OCI-LY7 (cell line): ENCODE results near the gene KRT3. TPM values are rescaled to one million over a fixed set of nuclear protein-coding genes. Genes with fewer than 3 reads are reported as not detected.

Experiments used
- BruUV-seq: library from RNA; stranded (reverse); fragments of 400-500 nt; replicated peaks from 2 replicates; lab custom pipeline; 2021; lab: Mats Ljungman, UMichigan
- CTCF ChIA-PET: fragments of 300-600 bp; sonication (Branson Sonifier 250); formaldehyde crosslinking; loops from one replicate; lab custom pipeline; 2022; ENCODE audit warnings: antibody characterized with exemption; ENCODE audit not compliant: unreplicated experiment; lab: Charles Lee
- POLR2A ChIA-PET: fragments of 300-600 bp; sonication (Branson Sonifier 250); formaldehyde crosslinking; loops from one replicate; lab custom pipeline; 2022; ENCODE audit warnings: antibody characterized with exemption; lab: Charles Lee
- DNase-seq: peaks from one replicate; pipeline ENCODE4 v3.0.0-alpha.2; 2015; ENCODE audit warnings: low spot score
- H2AFZ ChIP-seq: fragments of 200-600 bp; sonication (generic), shearing (Covaris generic); 2 replicates; pipeline ENCODE4 v1.6.1; 2014; ENCODE audit warnings: mild to moderate bottlenecking, antibody characterized with exemption, low read length, moderate library complexity
- H3K27ac ChIP-seq: fragments of 200-600 bp; sonication (generic); 2 replicates; pipeline ENCODE4 v1.5.1; 2014; ENCODE audit warnings: mixed run types, low read depth, mild to moderate bottlenecking, moderate library complexity, low read length, inconsistent platforms; ENCODE audit not compliant: poor library complexity, severe bottlenecking
- H3K36me3 ChIP-seq: fragments of 200-600 bp; sonication (generic); 2 replicates; pipeline ENCODE4 v1.6.1; 2014; ENCODE audit warnings: mild to moderate bottlenecking, antibody characterized with exemption, low read length, moderate library complexity, mixed read lengths; ENCODE audit not compliant: insufficient read depth
- H3K4me1 ChIP-seq: fragments of 200-600 bp; sonication (generic); 2 replicates; pipeline ENCODE4 v1.5.1; 2014; ENCODE audit warnings: mild to moderate bottlenecking, low read length; ENCODE audit not compliant: insufficient read depth, poor library complexity, severe bottlenecking
- H3K4me2 ChIP-seq: fragments of 200-600 bp; sonication (generic); 2 replicates; pipeline ENCODE4 v1.6.1; 2014; ENCODE audit warnings: mild to moderate bottlenecking, low read length
- H3K4me3 ChIP-seq: fragments of 200-600 bp; sonication (generic); 2 replicates; pipeline ENCODE4 v1.5.1; 2014; ENCODE audit warnings: mild to moderate bottlenecking, low read depth, low read length; ENCODE audit not compliant: poor library complexity, severe bottlenecking
- H3K79me2 ChIP-seq: fragments of 200-600 bp; sonication (generic); 2 replicates; pipeline ENCODE4 v1.6.1; 2016; ENCODE audit warnings: low read depth, mild to moderate bottlenecking, low read length, moderate library complexity, mixed read lengths; ENCODE audit not compliant: insufficient read depth
- H3K9me2 ChIP-seq: fragments of 200-600 bp; sonication (generic); 2 replicates; pipeline ENCODE4 v1.6.1; 2016; ENCODE audit warnings: mild to moderate bottlenecking, low read length, mixed read lengths; ENCODE audit not compliant: insufficient read depth
- H3K9me3 ChIP-seq: fragments of 200-600 bp; sonication (generic); 2 replicates; pipeline ENCODE4 v1.6.1; 2014; ENCODE audit warnings: mild to moderate bottlenecking, mixed run types, low read length, mixed read lengths
- H4K20me1 ChIP-seq: fragments of 200-600 bp; sonication (generic); 2 replicates; pipeline ENCODE4 v1.6.1; 2014; ENCODE audit warnings: mild to moderate bottlenecking, antibody characterized with exemption, low read length, moderate library complexity, mixed read lengths; ENCODE audit not compliant: insufficient read depth
- EZH2phosphoT487 ChIP-seq: fragments of 200-600 bp; sonication (generic); IDR thresholded peaks from 2 replicates; pipeline ENCODE4 v1.6.1; 2018; ENCODE audit warnings: low read depth, borderline replicate concordance, mild to moderate bottlenecking, mixed run types, antibody characterized with exemption, low read length, moderate library complexity, mixed read lengths
- intact Hi-C: fragments of 100-400 bp; cut with micrococcal nuclease; formaldehyde crosslinking; loops from one replicate; pipeline ENCODE4 v1.10.0; 2022; ENCODE audit not compliant: unreplicated experiment
- total RNA-seq, 2 experiments: library from RNA; depleted of rRNA in 1 of 2; stranded (reverse); fragments of >200 nt in 1 of 2; shearing (Covaris generic) in 1 of 2; gene quantifications; 2 replicates each; pipeline ENCODE4 v1.2.3, GENCODE V29; 2014 to 2022
- TF ChIP-seq, protein P1 (sequence below): fragments of 200-600 bp; sonication (generic); conservative IDR thresholded peaks from 2 replicates; pipeline ENCODE4 v1.5.1; 2014; ENCODE audit warnings: mild to moderate bottlenecking, antibody characterized with exemption, low read length, moderate library complexity, mixed read lengths

KRT3 gene
- total RNA-seq, 2 experiments from 2014 or later = not detected

DNA sequence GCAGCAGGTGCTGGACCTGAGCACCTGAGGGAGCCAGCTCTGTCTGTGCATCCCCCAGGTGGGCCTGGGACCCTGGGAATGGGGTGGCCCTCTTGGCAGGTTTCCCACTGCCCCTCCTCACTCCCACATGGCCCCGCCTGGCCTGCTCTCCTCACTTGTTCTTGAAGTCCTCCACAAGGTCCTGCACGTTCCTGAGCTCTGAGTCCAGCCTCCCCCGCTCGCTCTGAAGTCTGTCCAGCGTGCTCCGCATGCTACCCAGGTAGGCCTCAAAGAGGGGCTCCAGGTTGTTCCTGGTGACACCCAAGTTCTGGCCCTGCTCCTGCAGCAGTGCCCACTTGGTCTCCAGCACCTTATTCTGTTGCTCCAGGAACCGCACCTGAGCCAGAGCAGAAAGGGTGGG, 35.3 kb upstream of the KRT3 start:
- no TSS peak for BruUV-seq
- H3K9me2 ChIP-seq = no peaks in the 10 kb centered on the region
- no peak overlapping the region for H3K27ac ChIP-seq
- no peaks in the 10 kb centered on the region for H3K36me3 ChIP-seq
- no peaks in the 10 kb centered on the region for H3K9me3 ChIP-seq
- ChIA-PET POLR2A (interaction anchor here (0.7 kb wide), 1 partner anchor 253 kb away, joined by 4 read pairs; no protein-coding TSS in a partner anchor), CTCF (no interaction called here)
- H3K4me2 ChIP-seq = no peak overlapping the region
- TF ChIP-seq, protein P1, sequence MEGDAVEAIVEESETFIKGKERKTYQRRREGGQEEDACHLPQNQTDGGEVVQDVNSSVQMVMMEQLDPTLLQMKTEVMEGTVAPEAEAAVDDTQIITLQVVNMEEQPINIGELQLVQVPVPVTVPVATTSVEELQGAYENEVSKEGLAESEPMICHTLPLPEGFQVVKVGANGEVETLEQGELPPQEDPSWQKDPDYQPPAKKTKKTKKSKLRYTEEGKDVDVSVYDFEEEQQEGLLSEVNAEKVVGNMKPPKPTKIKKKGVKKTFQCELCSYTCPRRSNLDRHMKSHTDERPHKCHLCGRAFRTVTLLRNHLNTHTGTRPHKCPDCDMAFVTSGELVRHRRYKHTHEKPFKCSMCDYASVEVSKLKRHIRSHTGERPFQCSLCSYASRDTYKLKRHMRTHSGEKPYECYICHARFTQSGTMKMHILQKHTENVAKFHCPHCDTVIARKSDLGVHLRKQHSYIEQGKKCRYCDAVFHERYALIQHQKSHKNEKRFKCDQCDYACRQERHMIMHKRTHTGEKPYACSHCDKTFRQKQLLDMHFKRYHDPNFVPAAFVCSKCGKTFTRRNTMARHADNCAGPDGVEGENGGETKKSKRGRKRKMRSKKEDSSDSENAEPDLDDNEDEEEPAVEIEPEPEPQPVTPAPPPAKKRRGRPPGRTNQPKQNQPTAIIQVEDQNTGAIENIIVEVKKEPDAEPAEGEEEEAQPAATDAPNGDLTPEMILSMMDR = no peak
- no peak for TF ChIP-seq EZH2phosphoT487
- intact Hi-C loops = no loop called here
- no peaks in the 10 kb centered on the region for H4K20me1 ChIP-seq
- H3K4me3 ChIP-seq = no peak overlapping the region
- no peak for DNase-seq
- H3K79me2 ChIP-seq = no peaks in the 10 kb centered on the region
- no peaks in the 10 kb centered on the region for H3K4me1 ChIP-seq
- H2AFZ ChIP-seq = no peak overlapping the region

DNA sequence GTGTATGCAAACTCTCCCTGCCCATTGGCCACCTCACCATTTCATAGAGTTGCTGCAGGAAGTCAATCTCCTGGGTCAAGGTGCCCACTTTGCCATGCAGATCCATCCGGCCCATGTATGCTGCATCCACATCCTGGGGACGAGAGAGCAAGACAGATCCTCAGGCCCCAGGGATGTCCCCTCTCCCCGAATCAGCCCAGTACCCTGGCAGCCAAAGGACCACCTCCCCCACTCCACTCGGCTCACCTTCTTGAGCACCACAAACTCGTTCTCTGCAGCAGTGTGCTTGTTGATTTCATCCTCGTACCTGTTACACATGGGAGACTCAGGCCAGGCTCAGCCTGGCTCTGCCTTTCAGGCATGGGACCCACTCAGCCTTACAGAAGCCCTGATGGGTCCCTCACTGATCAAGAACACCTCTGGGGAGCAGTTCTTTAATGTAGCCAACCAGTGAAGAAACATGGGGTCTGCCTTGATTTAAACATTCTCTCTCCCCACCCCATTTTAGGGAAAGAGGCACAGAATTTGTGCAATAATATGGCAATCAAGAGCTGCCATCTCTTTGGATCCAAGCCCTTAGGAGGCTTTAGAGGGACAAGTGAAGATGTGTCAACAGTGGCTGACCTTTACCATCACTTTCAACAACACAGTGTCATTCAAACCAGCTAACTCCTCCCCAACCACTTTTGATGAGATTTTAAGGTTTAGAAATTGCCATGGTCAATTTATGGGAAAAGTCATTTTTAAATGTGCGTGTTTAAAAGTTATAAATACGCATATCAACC, 34.3 kb upstream of the KRT3 start:
- Histone ChIP-seq H4K20me1 (no peaks in the 10 kb centered on the region), H3K79me2 (no peaks in the 10 kb centered on the region), H3K4me3 (no peak overlapping the region), H3K4me1 (no peaks in the 10 kb centered on the region), H2AFZ (no peak overlapping the region), H3K27ac (no peak overlapping the region), H3K36me3 (no peaks in the 10 kb centered on the region), H3K9me3 (no peaks in the 10 kb centered on the region), H3K9me2 (no peaks in the 10 kb centered on the region), H3K4me2 (no peak overlapping the region)
- ChIA-PET POLR2A (no interaction called here), CTCF (no interaction called here)
- intact Hi-C loops = no loop called here
- TF ChIP-seq EZH2phosphoT487 = no peak
- TF ChIP-seq, protein P1 = no peak
- no peak for DNase-seq
- BruUV-seq = no TSS peak

DNA sequence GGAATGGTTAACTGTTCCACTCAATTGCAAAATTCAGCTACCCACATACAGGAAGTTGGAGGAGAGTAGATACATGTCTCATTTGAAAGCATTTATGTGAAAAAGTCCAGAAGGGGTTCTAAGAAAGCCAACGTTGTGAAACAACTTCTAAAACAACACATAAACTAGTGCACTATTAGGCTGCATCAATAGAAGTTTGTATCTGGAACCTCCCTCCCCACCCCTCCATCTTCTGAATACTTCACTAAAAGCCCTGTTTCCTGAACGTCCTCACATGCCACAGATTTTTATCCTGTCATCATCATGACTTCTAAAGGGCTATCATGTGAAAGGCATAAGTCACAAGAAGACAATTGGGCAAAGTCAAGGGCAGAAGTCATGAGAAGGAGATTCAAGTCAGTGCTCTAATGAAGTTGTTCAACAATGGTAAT, 32.7 kb upstream of the KRT3 start:
- ChIA-PET POLR2A (no interaction called here), CTCF (no interaction called here)
- intact Hi-C loops = no loop called here
- Histone ChIP-seq H3K79me2 (no peaks in the 10 kb centered on the region), H3K9me2 (no peaks in the 10 kb centered on the region), H3K36me3 (no peaks in the 10 kb centered on the region), H3K9me3 (no peaks in the 10 kb centered on the region), H3K4me2 (no peak overlapping the region), H3K27ac (no peak overlapping the region), H2AFZ (no peak overlapping the region), H3K4me1 (no peaks in the 10 kb centered on the region), H4K20me1 (no peaks in the 10 kb centered on the region), H3K4me3 (no peak overlapping the region)
- TF ChIP-seq EZH2phosphoT487 = no peak
- TF ChIP-seq, protein P1 = no peak
- DNase-seq = no peak
- BruUV-seq = no TSS peak
